ENCODE measurements around the gene ITPK1.
"Not testable (repeated sequence)": the region's sequence is repeated elsewhere in the genome, so short reads cannot be mapped to it uniquely, and the experiment has no call there.

Gene ITPK1

DNA sequence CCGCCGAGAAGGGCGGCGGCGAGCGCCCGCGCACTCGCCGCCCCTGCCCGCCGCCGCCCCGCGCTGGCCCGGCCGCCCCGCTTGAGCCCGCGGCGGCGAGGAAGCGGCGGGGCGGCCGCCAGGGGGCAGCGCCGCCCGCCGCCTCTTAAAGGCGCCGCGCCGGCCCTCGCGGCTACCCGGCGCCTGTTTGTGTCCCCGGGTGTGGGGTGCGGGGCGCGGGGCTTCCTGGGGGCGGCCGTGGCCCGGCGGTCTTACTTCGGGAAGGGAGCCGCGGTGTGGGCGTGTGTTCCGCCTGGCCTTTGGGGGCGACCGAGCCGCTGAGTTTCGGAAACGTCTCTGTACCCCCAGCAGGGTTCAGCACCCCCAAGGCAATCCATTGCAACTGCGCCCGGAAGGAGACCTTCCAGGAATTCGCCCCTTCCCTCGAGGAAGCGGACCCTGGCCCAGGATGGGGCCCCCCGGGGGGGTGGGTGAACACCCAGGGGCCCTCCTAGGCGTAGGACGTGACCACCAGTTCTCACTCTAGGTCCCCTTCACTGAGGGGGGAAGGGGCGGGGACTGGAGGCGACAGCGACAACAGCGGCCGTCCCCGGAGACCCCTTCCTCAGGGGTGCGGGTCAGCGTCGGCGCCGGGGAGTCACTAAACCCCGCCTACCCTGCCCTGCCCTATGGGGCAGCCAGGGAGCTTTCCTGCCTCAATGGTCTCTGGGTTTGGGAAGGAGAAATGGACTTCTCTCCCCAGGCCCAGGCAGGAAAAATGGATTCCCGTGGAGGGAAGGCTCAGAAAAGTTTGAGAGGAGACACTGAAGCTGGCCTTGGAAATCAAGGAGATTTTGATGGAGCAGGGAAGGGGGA, at the start of gene ITPK1:
Gene ITPK1 (minus strand): TSS at position 105 of the 855 bp plus-strand sequence. CDS start 762 bp downstream, outside the sequence.
- peak within 1 kb of the TSS; percentile 81 for H3K4me3 ChIP-seq (ENCODE audit: low read depth, low read length)
- TF ChIP-seq, protein P1, sequence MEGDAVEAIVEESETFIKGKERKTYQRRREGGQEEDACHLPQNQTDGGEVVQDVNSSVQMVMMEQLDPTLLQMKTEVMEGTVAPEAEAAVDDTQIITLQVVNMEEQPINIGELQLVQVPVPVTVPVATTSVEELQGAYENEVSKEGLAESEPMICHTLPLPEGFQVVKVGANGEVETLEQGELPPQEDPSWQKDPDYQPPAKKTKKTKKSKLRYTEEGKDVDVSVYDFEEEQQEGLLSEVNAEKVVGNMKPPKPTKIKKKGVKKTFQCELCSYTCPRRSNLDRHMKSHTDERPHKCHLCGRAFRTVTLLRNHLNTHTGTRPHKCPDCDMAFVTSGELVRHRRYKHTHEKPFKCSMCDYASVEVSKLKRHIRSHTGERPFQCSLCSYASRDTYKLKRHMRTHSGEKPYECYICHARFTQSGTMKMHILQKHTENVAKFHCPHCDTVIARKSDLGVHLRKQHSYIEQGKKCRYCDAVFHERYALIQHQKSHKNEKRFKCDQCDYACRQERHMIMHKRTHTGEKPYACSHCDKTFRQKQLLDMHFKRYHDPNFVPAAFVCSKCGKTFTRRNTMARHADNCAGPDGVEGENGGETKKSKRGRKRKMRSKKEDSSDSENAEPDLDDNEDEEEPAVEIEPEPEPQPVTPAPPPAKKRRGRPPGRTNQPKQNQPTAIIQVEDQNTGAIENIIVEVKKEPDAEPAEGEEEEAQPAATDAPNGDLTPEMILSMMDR (IDR thresholded peaks at IDR 0.05; ENCODE audit: insufficient read depth, low read depth, low read length, missing control alignments) = peak; percentile 38
- peak; percentile 80 for DNase-seq (ENCODE audit: low read depth)

- H3K4me3 ChIP-seq (ENCODE audit: low read depth, low read length) = no peak overlapping the region
- TF ChIP-seq, protein P1 (IDR thresholded peaks at IDR 0.05; ENCODE audit: insufficient read depth, low read depth, low read length, missing control alignments) = no peak
- DNase-seq (ENCODE audit: low read depth) = peak; percentile 85
Measured at GRCh38 chr14:93163564-93163963, 47.8 kb upstream of the ITPK1 start.

- H3K4me3 ChIP-seq (ENCODE audit: low read depth, low read length) = no peak overlapping the region
- TF ChIP-seq, protein P1 (IDR thresholded peaks at IDR 0.05; ENCODE audit: insufficient read depth, low read depth, low read length, missing control alignments) = no peak
- DNase-seq (ENCODE audit: low read depth) = no peak
Measured at GRCh38 chr14:93161411-93161940, 45.8 kb upstream of the ITPK1 start.

DNA sequence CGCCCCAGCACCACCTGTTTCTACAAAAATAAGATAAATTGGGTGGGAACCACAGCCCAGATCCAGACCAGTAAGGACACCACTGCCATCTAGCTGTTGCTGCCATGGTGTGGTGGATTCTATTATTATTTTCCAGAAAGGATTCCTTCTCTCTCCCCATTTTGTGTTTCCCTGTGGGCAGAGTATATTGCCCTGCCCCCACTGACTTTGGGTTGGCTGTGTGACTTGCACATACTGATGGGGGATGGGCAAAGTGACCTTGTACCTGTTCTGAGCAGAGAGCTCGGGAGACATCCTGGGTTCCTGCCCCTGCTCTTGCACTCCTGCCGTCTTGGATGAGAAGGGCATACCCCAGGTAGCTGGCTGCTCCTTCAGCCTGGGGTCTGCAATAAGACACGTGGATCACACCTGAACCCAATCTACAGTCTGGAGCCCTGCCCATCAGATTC, 44.7 kb upstream of the ITPK1 start:
- TF ChIP-seq, protein P1 (IDR thresholded peaks at IDR 0.05; ENCODE audit: insufficient read depth, low read depth, low read length, missing control alignments) = peak; percentile 29
- H3K4me3 ChIP-seq (ENCODE audit: low read depth, low read length) = no peak overlapping the region
- peak; percentile 56 for DNase-seq (ENCODE audit: low read depth)

DNA sequence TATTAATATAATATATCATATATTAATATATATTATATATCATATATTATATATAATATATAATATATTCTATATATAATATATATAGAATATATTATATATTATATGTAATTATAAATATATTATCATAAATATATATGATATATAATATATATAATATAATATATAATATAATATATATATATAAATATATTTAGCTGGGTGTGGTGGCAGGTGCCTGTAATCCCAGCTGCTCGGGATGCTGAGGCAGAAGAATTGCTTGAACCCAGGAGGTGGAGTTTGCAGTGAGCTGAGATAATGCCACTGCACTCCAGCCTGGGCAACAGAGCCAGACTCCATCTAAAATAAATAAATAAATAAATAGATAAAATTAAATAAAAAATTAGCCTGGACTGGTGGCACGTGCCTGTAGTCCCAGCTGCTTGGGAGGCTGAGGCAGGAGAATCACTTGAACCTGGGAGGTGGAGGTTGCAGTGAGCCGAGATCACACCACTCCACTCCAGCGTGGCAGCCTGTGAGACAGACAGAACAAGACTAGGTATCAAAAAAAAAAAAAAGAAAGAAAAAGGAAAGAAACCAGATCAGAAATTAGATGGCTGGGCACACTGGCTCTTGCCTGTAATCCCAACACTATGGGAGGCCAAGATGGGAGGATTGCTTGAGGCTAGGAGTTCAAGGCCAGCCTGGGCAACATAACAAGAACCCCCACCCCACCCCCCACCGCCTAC, 44.1 kb upstream of the ITPK1 start:
- H3K4me3 ChIP-seq (ENCODE audit: low read depth, low read length); DNase-seq (ENCODE audit: low read depth): not testable (repeated sequence)

GRCh38 chr14:93158349-93158748, 42.6 kb upstream of the ITPK1 start:
- not testable (repeated sequence) for DNase-seq (ENCODE audit: low read depth); H3K4me3 ChIP-seq (ENCODE audit: low read depth, low read length)

DNA sequence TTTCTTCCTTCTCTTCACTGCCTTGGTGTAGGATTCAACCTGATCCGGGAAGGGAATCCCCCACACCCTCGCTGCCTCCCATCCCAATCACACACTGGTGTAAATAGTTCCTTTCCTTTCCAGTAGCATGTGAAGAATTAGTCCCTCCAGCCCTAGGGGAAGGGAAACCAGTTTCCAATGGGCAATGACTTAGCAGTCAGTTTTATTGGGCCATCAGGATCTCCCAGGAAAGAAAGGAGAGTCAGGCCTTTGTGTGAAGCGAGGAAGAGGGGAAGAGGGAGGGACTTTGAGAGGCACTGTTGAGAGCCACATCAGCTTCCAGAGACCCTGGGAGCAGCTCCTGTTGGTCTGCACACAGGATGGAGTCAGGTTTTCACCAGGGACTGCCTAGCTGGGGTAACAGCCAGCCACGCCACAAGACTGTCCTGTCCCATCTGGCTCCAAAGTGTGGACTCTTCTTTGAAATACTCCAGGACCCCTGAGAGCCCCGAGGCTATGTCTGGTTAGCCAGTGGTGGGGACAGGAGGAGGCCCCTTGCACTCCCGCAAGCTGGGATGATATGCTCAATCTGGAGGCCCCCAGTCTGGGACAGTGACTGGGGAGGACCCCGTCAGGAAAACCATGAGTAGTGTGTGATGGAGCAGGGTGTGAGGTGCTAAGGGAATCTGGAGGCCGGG, 41.1 kb upstream of the ITPK1 start:
- TF ChIP-seq, protein P1 (IDR thresholded peaks at IDR 0.05; ENCODE audit: insufficient read depth, low read depth, low read length, missing control alignments) = no peak
- no peak overlapping the region for H3K4me3 ChIP-seq (ENCODE audit: low read depth, low read length)
- DNase-seq (ENCODE audit: low read depth) = no peak

Data from GM12865 (cell line).